Activated CD8-positive, alpha-beta T cell treated with anti-CD3 and anti-CD28 coated beads for 36 hours (primary cell): Measurements from ENCODE around the gene CCDC183. TPM values are rescaled to one million over a fixed set of nuclear protein-coding genes. Genes with fewer than 3 reads are reported as not detected.
A peak's percentile ranks its signal among the peaks of the same experiment; 100 is the strongest.
"Not testable (repeated sequence)": the region's sequence is repeated elsewhere in the genome, so short reads cannot be mapped to it uniquely, and the experiment has no call there.

Experiments used
- ATAC-seq: fragments of 200-7000 bp; cut with Tn5 transposase; one replicate; pipeline ENCODE4 v1.10.0; 2021; ENCODE audit warnings: mild to moderate bottlenecking, moderate library complexity
- CTCF ChIA-PET: fragments of 350-600 bp; sonication (Branson Sonifier 250); formaldehyde crosslinking; loops from one replicate; lab custom pipeline; 2021; ENCODE audit warnings: antibody characterized with exemption; lab: Charles Lee
- POLR2A ChIA-PET: fragments of 350-600 bp; sonication (Branson Sonifier 250); formaldehyde crosslinking; loops from one replicate; lab custom pipeline; 2021; ENCODE audit warnings: antibody characterized with exemption; lab: Charles Lee
- DNase-seq: peaks from one replicate; pipeline ENCODE4 v3.0.0-alpha.2; 2020
- H3K27ac Mint-ChIP-seq: one replicate; pipeline ENCODE4 v1.8.0; 2021; ENCODE audit warnings: mild to moderate bottlenecking, mixed read lengths
- H3K27me3 Mint-ChIP-seq: one replicate; pipeline ENCODE4 v1.8.0; 2021; ENCODE audit warnings: mixed read lengths
- H3K36me3 Mint-ChIP-seq: one replicate; pipeline ENCODE4 v1.8.0; 2021; ENCODE audit warnings: low read depth, mixed read lengths
- H3K4me1 Mint-ChIP-seq: one replicate; pipeline ENCODE4 v1.8.0; 2021; ENCODE audit warnings: low read depth, mixed read lengths
- H3K4me3 Mint-ChIP-seq: one replicate; pipeline ENCODE4 v1.8.0; 2021; ENCODE audit warnings: mild to moderate bottlenecking, moderate library complexity, mixed read lengths
- H3K9me3 Mint-ChIP-seq: one replicate; pipeline ENCODE4 v1.8.0; 2021; ENCODE audit warnings: mixed read lengths
- CTCF ChIP-seq: fragments of 200-600 bp; IDR thresholded peaks from one replicate; pipeline ENCODE4 v1.8.0; 2022; ENCODE audit warnings: antibody characterized with exemption, mild to moderate bottlenecking
- intact Hi-C: fragments of 100-400 bp; cut with micrococcal nuclease; formaldehyde crosslinking; loops from one replicate; pipeline ENCODE4 v1.10.0; 2022
- total RNA-seq, 2 experiments: library from RNA; stranded (reverse); gene quantifications; one replicate each; pipeline ENCODE4 v1.2.3, GENCODE V29; 2021

CCDC183 gene
- total RNA-seq, 2 experiments from 2014 or later: 0.20 to 0.34 TPM

DNA sequence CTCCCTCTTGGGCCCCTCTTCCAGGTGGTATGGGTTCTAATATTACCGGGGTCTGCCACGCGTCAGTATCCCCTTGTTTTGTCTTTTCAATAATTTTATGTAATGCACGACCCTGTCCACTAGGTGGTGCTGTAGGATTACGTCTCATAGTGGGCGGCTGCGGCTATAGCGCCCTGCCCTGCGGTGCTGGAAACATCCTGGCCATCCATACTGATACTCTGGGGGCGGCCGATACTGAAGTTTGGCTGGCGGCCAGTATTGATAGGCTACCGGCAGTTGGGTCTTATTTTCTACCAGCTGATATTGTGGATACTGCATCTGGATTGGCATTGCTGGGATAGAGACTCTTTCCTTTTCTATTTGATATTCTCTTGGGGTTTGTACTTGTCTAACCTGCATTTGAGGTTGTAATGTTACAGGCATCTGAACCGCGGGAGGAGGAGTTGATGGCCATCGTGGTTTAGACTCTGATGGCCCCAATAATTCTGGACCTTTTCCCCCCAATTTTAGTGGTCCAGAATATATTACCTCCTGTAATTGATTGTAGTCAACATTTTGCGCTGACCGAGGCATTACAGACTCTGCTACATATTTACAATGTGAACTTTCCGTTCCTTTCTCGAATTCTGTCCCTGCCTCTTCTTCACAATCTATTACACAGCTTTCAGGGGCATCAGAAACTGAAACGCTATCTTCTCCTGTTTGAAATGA, 8.3 kb upstream of the CCDC183 start:
- POLR2A ChIA-PET: interaction anchor here (1.2 to 1.3 kb wide), 2 partner anchors 51 to 60 kb away, joined by 3 read pairs; no protein-coding TSS in a partner anchor
- CTCF ChIA-PET: interaction anchor here (0.8 to 3.2 kb wide), 16 partner anchors 10 to 312 kb away, joined by 3 to 28 read pairs (median 4); partner anchors contain the start of genes AJM1 and RABL6
- Mint-ChIP-seq H3K27me3 (peaks cover 10% of the 10 kb centered on the region), H3K27ac (no peak overlapping the region), H3K4me1 (peaks cover 26% of the 10 kb centered on the region), H3K4me3 (no peak overlapping the region), H3K36me3 (peaks cover 1% of the 10 kb centered on the region), H3K9me3 (no peaks in the 10 kb centered on the region)
- intact Hi-C loops: loop anchor here (5.0 kb wide), 2 partner anchors 54 to 249 kb away; partner anchors contain the start of gene AJM1
- peak; percentile 91 for TF ChIP-seq CTCF
- DNase-seq (peak; percentile 86), ATAC-seq (no peak)

DNA sequence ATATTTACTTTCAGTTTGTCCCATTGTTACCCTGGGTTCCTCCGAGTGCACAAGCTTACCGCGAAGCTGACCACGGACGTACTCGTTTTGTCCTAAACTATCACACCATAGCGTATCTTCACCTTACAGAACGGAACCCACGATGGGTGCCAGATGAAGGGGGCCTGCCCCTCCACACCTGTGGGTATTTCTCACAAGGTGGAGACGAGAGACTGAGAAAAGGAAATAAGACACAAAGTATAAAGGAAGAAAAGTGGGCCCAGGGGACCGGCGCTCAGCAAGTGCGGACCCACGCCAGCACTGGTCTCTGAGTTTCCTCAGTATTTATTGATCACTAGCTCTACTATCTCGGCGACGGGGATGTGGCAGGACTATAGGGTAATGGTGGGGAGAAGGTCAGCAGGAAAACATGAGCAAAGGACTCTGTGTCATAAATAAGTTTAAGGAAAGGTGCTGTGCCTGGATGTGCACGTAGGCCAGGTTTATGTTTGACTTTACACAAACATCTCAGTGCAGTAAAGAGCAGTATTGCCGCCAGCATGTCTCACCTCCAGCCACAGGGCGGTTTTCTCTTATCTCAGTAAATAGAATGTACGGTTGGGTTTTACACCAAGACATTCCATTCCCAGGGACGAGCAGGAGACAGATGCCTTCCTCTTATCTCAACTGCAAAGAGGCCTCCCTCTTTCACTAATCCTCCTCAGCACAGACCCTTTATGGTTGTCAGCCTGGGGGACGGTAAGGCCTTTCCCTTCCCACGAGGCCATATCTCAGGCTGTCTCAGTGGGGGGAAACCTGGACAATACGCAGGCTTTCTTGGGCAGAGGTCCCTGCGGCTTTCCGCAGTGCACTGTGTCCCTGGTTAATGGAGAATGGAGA, 7.3 kb upstream of the CCDC183 start:
- not testable (repeated sequence) for H3K27ac Mint-ChIP-seq

DNA sequence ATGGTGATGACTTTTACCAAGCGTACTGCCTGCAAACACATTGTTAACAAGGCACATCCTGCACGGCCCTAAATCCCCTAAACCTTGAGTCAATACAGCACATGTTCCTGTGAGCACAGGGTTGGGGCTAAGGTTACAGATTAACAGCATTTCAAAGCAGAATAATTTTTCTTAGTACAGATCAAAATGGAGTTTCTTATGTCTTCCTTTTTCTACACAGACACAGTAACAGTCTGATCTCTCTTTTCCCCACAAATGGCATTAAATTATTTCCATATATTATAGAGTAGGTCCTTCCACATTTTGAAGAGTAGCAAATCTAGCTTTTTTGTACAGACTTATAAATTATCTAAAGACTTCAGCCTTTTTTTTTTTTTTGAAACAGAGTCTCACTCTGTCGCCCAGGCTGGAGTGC, 6.6 kb upstream of the CCDC183 start:
- POLR2A ChIA-PET: no interaction called here
- ATAC-seq: no peak
- no peak overlapping the region for H3K27ac Mint-ChIP-seq
- no peak for TF ChIP-seq CTCF
- CTCF ChIA-PET: interaction anchor here (1.3 to 3.3 kb wide), 2 partner anchors 53 to 275 kb away, joined by 3 to 12 read pairs; partner anchors contain the start of gene AJM1
- H3K27me3 Mint-ChIP-seq: peaks cover 10% of the 10 kb centered on the region
- intact Hi-C loops: loop anchor here (5.0 kb wide), 2 partner anchors 53 to 248 kb away; partner anchors contain the start of gene AJM1
- H3K9me3 Mint-ChIP-seq: no peaks in the 10 kb centered on the region
- DNase-seq: no peak
- H3K36me3 Mint-ChIP-seq: peaks cover 2% of the 10 kb centered on the region
- peaks cover 26% of the 10 kb centered on the region for H3K4me1 Mint-ChIP-seq
- no peak overlapping the region for H3K4me3 Mint-ChIP-seq

More for the DNA sequence above, 7.3 kb upstream of the CCDC183 start:
- H3K9me3 Mint-ChIP-seq, H3K36me3 Mint-ChIP-seq, H3K4me3 Mint-ChIP-seq, DNase-seq, ATAC-seq: not testable (repeated sequence)
- Mint-ChIP-seq H3K4me1 (peaks cover 29% of the 10 kb centered on the region), H3K27me3 (peaks cover 10% of the 10 kb centered on the region)
- CTCF ChIA-PET: interaction anchor here (0.7 to 3.2 kb wide), 13 partner anchors 11 to 311 kb away, joined by 3 to 28 read pairs (median 4); partner anchors contain the start of gene AJM1
- intact Hi-C loops: loop anchor here (5.0 kb wide), 2 partner anchors 53 to 248 kb away; partner anchors contain the start of gene AJM1
- POLR2A ChIA-PET: interaction anchor here (1.2 kb wide), 1 partner anchor 61 kb away, joined by 3 read pairs; no protein-coding TSS in a partner anchor

- intact Hi-C loops: no loop called here
- peaks cover 2% of the 10 kb centered on the region for H3K36me3 Mint-ChIP-seq
- peak within 1 kb of the TSS; percentile 86 for H3K27ac Mint-ChIP-seq
- CTCF ChIA-PET: interaction anchor here (0.6 to 3.3 kb wide), 6 partner anchors 51 to 446 kb away, joined by 3 to 12 read pairs (median 3); partner anchors contain the start of gene AJM1
- ATAC-seq (peak; percentile 91), DNase-seq (peak; percentile 100)
- no peaks in the 10 kb centered on the region for H3K9me3 Mint-ChIP-seq
- no peak for TF ChIP-seq CTCF
- H3K27me3 Mint-ChIP-seq: peaks cover 10% of the 10 kb centered on the region
- peaks cover 29% of the 10 kb centered on the region for H3K4me1 Mint-ChIP-seq
- H3K4me3 Mint-ChIP-seq: peak within 1 kb of the TSS; percentile 82
- POLR2A ChIA-PET: interaction anchor here (0.6 to 0.7 kb wide), 2 partner anchors 236 to 244 kb away, joined by 3 read pairs; no protein-coding TSS in a partner anchor
Observed at GRCh38 chr9:136790640-136791515, 5.3 kb upstream of the CCDC183 start, which contains the start of gene TMEM141. Gene TMEM141, plus strand, starts transcription at chr9:136791344. Its CDS starts 27 bp downstream, at chr9:136791371.
